Measurements from ENCODE around the gene OSBPL6. TPM values are rescaled to one million over a fixed set of nuclear protein-coding genes. Genes with fewer than 3 reads are reported as not detected.

Gene OSBPL6
- total RNA-seq, 1 donor from 2014 or later = 22.3 TPM

- no peak for DNase-seq
Observed at GRCh38 chr2:178273787-178274360, 79.6 kb downstream of the OSBPL6 start.

DNA sequence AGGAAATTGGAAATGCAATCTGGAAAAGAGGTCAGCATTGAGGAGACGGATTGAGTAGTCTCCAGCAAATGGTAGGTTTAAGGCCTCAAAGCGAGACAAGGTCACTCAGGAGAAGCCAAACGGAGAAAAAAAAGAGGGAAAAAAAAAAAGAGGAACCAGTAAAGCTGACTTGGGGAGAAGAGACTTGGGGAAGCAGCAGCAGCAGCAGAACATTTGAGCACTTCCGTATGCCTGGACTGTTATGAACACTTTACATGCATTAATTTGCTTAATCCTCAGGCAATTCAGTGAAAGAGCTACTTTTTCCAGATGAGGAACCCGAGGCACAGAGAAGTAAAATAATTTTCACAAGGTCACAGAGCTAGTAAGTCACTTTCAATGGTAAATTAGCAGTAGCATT is 81.3 kb downstream of the OSBPL6 start:
- DNase-seq = no peak

GRCh38 chr2:178277741-178278197 is 83.5 kb downstream of the OSBPL6 start:
- no peak for DNase-seq

DNA sequence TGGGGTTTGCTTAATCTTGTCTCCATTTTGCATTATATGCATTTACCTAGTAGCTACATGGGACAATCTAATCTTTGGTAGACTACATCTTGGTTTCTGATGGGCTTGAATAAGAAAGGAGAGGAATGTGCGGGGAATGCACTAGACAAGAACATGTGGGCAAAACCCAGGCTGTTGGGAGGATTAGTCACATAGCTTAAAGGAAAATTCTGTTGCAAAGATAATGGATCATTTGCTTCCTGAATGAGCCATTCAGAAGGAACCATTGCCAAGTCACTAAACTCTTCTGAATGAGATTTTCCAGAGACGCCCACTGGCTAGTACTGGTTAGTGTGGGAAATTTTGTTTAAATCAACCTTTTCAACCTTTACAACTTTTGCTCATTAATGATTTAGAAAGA is 84.8 kb downstream of the OSBPL6 start:
- DNase-seq = no peak

DNA sequence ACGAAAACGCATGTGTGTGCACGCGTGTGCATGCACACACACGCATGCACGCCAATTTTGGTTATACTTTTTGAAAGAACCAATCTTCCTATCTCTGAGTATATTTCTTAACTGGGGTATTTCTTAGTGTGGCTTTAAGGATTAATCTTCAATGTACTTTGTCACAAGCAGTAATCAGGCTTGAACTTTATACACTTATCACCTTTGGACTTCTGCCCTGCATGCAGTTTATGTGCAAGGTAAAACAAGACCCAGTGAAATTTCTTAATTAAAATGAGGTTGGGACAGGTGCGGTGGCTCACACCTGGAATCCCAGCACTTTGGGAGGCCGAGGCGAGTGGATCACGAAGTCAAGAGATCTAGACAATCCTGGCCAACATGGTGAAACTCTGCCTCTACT is 85.3 kb downstream of the OSBPL6 start:
- no peak for DNase-seq

DNA sequence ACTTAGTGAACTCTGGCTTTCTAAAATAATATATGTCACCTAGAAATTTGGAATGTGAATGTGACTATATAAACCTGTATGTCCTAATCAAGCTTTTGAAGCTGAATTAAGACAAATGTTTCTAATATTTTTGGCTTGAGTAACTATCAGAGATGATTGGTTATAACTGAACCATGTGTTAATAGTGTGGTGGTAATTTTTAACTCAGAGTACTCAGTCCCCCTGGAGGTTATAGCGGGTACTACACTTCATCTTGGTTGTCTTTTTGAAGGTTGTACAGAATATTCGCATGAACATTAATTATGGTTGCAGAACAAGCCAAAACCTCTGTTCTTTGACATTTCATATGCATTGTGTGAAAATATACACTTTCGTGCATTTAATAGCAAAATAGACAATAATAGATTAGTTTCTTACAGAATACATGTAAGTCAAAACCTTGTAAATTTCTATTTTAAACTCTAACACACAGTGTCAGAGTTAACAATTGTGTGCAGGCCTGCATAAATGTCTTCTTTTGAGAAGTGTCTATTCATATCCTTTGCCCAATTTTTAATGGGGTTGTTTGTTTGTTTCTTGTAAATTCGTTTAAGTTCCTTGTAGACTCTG is 86.0 kb downstream of the OSBPL6 start:
- DNase-seq = no peak

GRCh38 chr2:178282075-178282815 is 87.9 kb downstream of the OSBPL6 start:
- no peak for DNase-seq

DNA sequence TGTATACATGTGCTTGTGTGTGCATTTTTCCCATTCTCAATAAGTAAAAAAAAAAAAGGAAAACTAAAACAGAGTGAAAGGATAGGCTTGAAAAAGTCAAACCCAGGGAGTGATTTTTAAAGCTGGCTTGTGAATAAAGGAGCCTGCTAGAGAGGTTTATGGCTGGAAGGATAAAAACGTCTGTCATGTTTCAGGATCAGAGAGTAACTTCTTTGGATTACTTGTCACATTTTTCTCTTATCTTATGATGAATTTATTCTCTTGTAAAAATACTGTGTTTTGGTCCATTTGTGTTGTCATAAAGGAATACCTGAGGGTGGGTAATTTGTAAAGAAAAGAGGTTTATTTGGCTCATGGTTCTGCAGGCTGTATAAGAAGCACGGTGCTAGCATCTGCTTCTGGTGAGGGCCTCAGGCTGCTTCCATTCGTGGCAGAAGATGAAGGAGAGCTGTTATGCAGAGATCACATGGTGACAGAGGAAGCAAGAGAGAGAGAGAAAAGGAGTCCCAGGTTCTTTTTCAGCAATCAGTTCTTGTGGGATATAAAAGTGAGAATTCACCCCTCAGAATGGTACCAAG is 89.1 kb downstream of the OSBPL6 start:
- DNase-seq = no peak

DNA sequence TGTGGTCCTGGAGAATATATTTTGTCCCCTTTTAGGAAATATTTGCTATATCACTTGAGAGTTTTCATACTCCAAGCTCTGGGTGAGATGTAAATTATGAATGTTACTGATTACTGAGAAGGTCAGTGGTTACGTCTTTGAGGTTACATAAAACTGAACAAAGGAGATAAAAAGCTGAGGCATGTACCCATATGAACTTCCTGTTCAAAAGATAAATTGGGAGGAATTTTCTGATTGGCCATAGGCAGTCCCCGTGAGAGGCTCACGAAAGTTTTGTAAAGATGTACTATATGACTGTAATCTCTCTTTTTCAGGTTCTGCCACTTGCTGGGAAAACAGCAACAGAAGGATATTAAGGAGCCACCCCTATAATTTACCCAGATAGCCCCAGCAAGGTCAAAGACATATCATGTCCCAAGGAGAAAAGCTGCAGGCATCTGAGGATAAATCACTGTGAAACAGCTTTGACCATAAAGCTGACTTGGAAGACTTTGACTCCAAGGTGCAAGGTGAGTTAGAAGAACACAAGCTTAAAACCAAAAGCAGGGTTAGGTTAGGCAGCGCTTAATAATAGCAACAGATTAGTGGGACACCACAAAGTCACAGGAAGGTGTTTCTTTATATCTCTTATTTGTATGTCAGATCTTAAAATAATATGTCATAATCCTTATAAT is 90.4 kb downstream of the OSBPL6 start:
- no peak for DNase-seq

- DNase-seq = no peak
Observed at GRCh38 chr2:178285287-178285615, 90.9 kb downstream of the OSBPL6 start.

- no peak for DNase-seq
Observed at GRCh38 chr2:178286636-178287035, 92.3 kb downstream of the OSBPL6 start.

GRCh38 chr2:178287652-178288344 is 93.5 kb downstream of the OSBPL6 start:
- DNase-seq = no peak

- DNase-seq = no peak
Observed at GRCh38 chr2:178291703-178292102, 97.4 kb downstream of the OSBPL6 start.

- no peak for DNase-seq
Observed at GRCh38 chr2:178292586-178292985, 98.3 kb downstream of the OSBPL6 start.

DNA sequence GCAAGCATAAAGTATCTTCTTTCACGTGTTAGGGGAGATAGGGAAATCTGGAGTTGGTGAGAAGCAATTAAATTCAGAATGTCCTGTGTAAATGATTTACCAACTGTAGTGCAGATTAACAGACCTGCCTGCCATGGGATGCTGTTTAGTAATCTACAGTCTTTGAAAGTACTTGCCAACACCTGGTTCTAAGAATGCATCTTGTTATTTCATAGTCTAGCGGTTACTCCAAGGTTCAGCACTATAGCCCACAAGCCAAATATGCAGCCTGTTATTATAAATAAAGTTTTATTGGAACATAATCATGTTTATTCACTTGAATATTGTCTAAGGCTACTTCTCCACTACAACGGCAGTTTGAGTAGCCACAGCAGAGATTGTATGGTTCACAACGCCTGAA is 100.8 kb downstream of the OSBPL6 start:
- no peak for DNase-seq

DNA sequence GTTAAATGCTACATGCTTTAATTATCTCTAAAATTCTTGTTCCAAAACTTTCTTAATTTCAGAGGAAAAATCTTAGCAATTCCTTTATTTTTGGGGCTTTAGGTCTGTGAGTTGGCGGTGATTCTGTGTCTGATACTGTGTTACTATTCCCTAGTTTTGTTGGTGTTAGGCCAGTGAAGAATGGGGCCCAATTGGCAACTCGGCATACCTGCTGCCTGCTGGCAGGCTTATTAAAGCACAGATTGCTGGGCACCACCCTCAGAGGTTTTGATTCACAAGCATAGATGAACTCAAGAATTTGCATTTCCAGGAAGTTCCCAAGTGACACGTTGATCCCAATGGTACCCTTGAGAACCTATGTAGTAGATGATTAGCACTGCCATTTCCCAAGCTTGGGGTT is 101.6 kb downstream of the OSBPL6 start:
- DNase-seq = no peak

DNA sequence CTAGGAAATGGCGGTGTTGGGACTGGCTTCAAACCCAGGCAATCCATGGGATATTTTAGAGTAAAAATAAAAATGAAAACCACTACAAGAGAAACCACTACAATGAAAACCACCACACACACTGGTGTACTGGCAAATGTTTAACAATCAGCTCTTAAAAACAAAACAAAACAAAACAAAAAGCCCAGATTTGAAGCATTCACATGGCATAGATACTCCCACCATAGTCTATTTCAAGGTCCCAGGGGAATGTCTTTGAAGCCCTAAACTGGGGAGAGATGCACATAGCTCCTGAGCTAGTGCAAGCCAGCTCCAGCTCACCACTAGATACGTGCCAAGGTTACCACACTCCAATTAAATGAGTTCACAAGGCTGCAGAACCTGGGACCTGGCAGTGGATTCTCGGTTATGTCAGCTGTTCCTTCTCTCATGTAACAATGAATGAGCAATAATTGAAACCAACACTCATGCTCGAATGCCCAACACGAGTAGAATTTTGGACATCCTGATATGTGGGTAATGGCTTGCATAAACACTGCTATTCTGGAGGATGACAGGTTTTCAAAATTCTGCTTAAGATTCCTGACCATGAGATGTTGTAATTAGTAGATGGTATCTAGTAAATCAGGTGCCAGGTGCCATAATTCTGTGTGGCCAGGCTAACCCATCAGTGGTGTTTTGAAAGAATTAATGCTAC is 102.2 kb downstream of the OSBPL6 start:
- DNase-seq = no peak

DNA sequence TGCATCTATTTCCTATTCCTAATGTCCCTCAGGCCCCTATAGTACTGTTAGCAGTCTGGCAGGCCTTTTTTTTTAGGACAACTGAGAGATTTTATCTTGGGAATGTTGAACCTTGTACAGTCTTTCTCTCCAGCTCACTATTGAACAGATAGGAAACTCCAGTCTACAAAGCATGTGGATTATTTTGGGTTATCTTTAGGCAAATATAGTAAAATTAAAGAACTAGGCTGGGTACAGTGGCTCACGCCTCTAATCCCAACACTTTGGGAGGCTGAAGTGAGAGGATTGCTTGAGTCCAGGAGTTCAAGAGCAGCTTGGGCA is 102.7 kb downstream of the OSBPL6 start:
- DNase-seq = no peak

DNA sequence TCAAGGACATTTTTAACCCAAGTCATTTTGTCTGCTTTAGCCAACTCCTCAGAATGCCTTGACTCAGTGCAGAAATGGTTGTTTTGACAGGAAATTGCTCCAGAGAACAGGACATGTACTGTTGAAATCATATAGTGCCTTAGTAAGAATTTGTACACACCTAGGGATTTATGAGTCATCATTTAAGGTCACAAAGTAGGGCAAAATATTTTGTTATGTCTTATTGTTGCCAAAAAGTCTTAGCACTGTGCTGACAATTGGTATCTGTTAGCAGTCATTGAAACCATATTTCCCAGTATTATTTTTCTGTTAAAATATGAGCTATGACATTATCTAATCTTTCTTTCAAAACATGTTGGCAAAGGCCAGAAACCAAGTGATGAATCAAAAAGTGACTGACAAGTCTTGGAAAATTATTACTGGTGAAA is 104.5 kb downstream of the OSBPL6 start:
- no peak for DNase-seq

- no peak for DNase-seq
Observed at GRCh38 chr2:178301649-178302238, 107.4 kb downstream of the OSBPL6 start.

- no peak for DNase-seq
Observed at GRCh38 chr2:178304333-178304732, 110.0 kb downstream of the OSBPL6 start.
